Tibial nerve (tissue), 4 donors: ENCODE data around the gene GIN1.

ENCODE experiments used
- CTCF ChIP-seq, 5 experiments: fragments of 200-600 bp in 3 of 5; fragments of 450-650 bp in 2 of 5; sonication (generic) in 3 of 5; IDR thresholded peaks; one replicate each; pipeline ENCODE4 v1.5.1; 2016 to 2019; ENCODE audit warnings: antibody characterized with exemption in 5 of 5, mild to moderate bottlenecking in 3 of 5, moderate library complexity in 2 of 5
- EP300 ChIP-seq, 2 donors: sonication (generic); formaldehyde crosslinking; IDR thresholded peaks; one replicate each; pipeline ENCODE4 v1.6.1; 2017; ENCODE audit warnings: antibody characterized with exemption in 2 of 2, mild to moderate bottlenecking in 1 of 2

GRCh38 chr5:103066326-103066725 lies 53.6 kb downstream of the GIN1 start:
- TF ChIP-seq CTCF (IDR thresholded peaks at IDR 0.05) (no peak), EP300 (IDR thresholded peaks at IDR 0.05) (no peak)
